SK-N-MC (cell line): ENCODE results near the gene CCDC184.

Source experiments
- EZH2 ChIP-seq: fragments of 200-600 bp; sonication (generic); IDR thresholded peaks from one replicate; pipeline ENCODE4 v1.6.1; 2017; ENCODE audit warnings: antibody characterized with exemption
- POLR2AphosphoS5 ChIP-seq: IDR thresholded peaks from 2 replicates; pipeline ENCODE4 v1.6.1; 2012; ENCODE audit warnings: mild to moderate bottlenecking, low read depth, low read length, borderline replicate concordance

- TF ChIP-seq EZH2 (no peak), POLR2AphosphoS5 (no peak)
Observed at GRCh38 chr12:48160046-48160445, 23.4 kb upstream of the CCDC184 start.
